NT2/D1 (cell line): ENCODE data around the gene TENT4B.

Source experiments
- DNase-seq: peaks from one replicate; pipeline ENCODE4 v3.0.0-alpha.2; 2011; ENCODE audit warnings: low read depth, low spot score
- H3K27me3 ChIP-seq: 2 replicates; pipeline ENCODE4 v1.6.0; 2011; ENCODE audit warnings: mild to moderate bottlenecking; ENCODE audit not compliant: insufficient read length, insufficient read depth
- H3K36me3 ChIP-seq: 2 replicates; pipeline ENCODE4 v1.6.1; 2011; ENCODE audit warnings: mild to moderate bottlenecking, low read length, mixed read lengths; ENCODE audit not compliant: insufficient read depth, insufficient read length
- H3K4me1 ChIP-seq: 2 replicates; pipeline ENCODE4 v1.5.1; 2011; ENCODE audit not compliant: insufficient read depth, insufficient read length
- H3K4me3 ChIP-seq: 2 replicates; pipeline ENCODE4 v1.5.1; 2011; ENCODE audit warnings: low read depth; ENCODE audit not compliant: insufficient read length
- H3K9ac ChIP-seq: 2 replicates; pipeline ENCODE4 v1.6.0; 2011; ENCODE audit warnings: low read depth; ENCODE audit not compliant: insufficient read length
- H3K9me3 ChIP-seq: 2 replicates; pipeline ENCODE4 v1.5.1; 2011; ENCODE audit warnings: mild to moderate bottlenecking, low read length; ENCODE audit not compliant: insufficient read depth
- SUZ12 ChIP-seq: IDR thresholded peaks from 2 replicates; pipeline ENCODE4 v1.6.1; 2011; ENCODE audit not compliant: insufficient read length, insufficient read depth; ENCODE audit errors: extremely low read depth
- YY1 ChIP-seq: IDR thresholded peaks from 2 replicates; pipeline ENCODE4 v1.6.1; 2011; ENCODE audit not compliant: insufficient read length, insufficient read depth
- ZNF274 ChIP-seq: IDR thresholded peaks from 2 replicates; pipeline ENCODE4 v1.6.1; 2011; ENCODE audit warnings: mild to moderate bottlenecking, low read depth, low read length

The TENT4B gene

GRCh38 chr16:50185005-50185505 is 31.9 kb downstream of the TENT4B start:
- Histone ChIP-seq H3K4me1 (no peaks in the 10 kb centered on the region), H3K9me3 (no peaks in the 10 kb centered on the region), H3K36me3 (no peaks in the 10 kb centered on the region), H3K4me3 (no peak overlapping the region), H3K27me3 (no peaks in the 10 kb centered on the region), H3K9ac (no peak overlapping the region)
- no peak for DNase-seq
- TF ChIP-seq YY1 (no peak), SUZ12 (no peak), ZNF274 (no peak)

- no peak overlapping the region for H3K9ac ChIP-seq
- H3K36me3 ChIP-seq = no peaks in the 10 kb centered on the region
- DNase-seq = no peak
- H3K27me3 ChIP-seq = no peaks in the 10 kb centered on the region
- TF ChIP-seq SUZ12 (no peak), YY1 (no peak), ZNF274 (no peak)
- H3K4me1 ChIP-seq = no peaks in the 10 kb centered on the region
- no peak overlapping the region for H3K4me3 ChIP-seq
- no peaks in the 10 kb centered on the region for H3K9me3 ChIP-seq
Measured at GRCh38 chr16:50188619-50189136, 35.6 kb downstream of the TENT4B start.

- Histone ChIP-seq H3K4me1 (no peaks in the 10 kb centered on the region), H3K27me3 (no peaks in the 10 kb centered on the region), H3K9me3 (no peaks in the 10 kb centered on the region), H3K9ac (no peak overlapping the region), H3K4me3 (no peak overlapping the region), H3K36me3 (no peaks in the 10 kb centered on the region)
- DNase-seq = no peak
- TF ChIP-seq ZNF274 (no peak), YY1 (no peak), SUZ12 (no peak)
Measured at GRCh38 chr16:50190292-50190691, 37.2 kb downstream of the TENT4B start.

- H3K27me3 ChIP-seq = no peaks in the 10 kb centered on the region
- TF ChIP-seq ZNF274 (no peak), YY1 (no peak), SUZ12 (no peak)
- no peak overlapping the region for H3K9ac ChIP-seq
- no peak overlapping the region for H3K4me3 ChIP-seq
- no peak for DNase-seq
- no peaks in the 10 kb centered on the region for H3K4me1 ChIP-seq
- H3K9me3 ChIP-seq = no peaks in the 10 kb centered on the region
- no peaks in the 10 kb centered on the region for H3K36me3 ChIP-seq
Measured at GRCh38 chr16:50192386-50193050, 39.4 kb downstream of the TENT4B start.

GRCh38 chr16:50193594-50193993 is 40.5 kb downstream of the TENT4B start:
- Histone ChIP-seq H3K4me1 (no peaks in the 10 kb centered on the region), H3K36me3 (no peaks in the 10 kb centered on the region), H3K27me3 (no peaks in the 10 kb centered on the region), H3K9ac (no peak overlapping the region), H3K4me3 (no peak overlapping the region), H3K9me3 (no peaks in the 10 kb centered on the region)
- TF ChIP-seq ZNF274 (no peak), SUZ12 (no peak), YY1 (no peak)
- no peak for DNase-seq

- H3K4me3 ChIP-seq = no peak overlapping the region
- H3K9me3 ChIP-seq = no peaks in the 10 kb centered on the region
- H3K36me3 ChIP-seq = no peaks in the 10 kb centered on the region
- H3K9ac ChIP-seq = no peak overlapping the region
- no peaks in the 10 kb centered on the region for H3K4me1 ChIP-seq
- no peaks in the 10 kb centered on the region for H3K27me3 ChIP-seq
- TF ChIP-seq SUZ12 (no peak), ZNF274 (no peak), YY1 (no peak)
- no peak for DNase-seq
Measured at GRCh38 chr16:50195276-50195675, 42.2 kb downstream of the TENT4B start.

- H3K4me1 ChIP-seq = no peaks in the 10 kb centered on the region
- no peak for DNase-seq
- no peaks in the 10 kb centered on the region for H3K36me3 ChIP-seq
- TF ChIP-seq SUZ12 = no peak
- no peak for TF ChIP-seq ZNF274
- TF ChIP-seq YY1 = no peak
- H3K4me3 ChIP-seq = no peak overlapping the region
- H3K9me3 ChIP-seq = no peaks in the 10 kb centered on the region
- no peak overlapping the region for H3K9ac ChIP-seq
- no peaks in the 10 kb centered on the region for H3K27me3 ChIP-seq
Measured at GRCh38 chr16:50195756-50196155, 42.6 kb downstream of the TENT4B start.

- H3K27me3 ChIP-seq = no peaks in the 10 kb centered on the region
- H3K4me1 ChIP-seq = no peaks in the 10 kb centered on the region
- TF ChIP-seq YY1 (no peak), ZNF274 (no peak), SUZ12 (no peak)
- H3K9ac ChIP-seq = no peak overlapping the region
- no peaks in the 10 kb centered on the region for H3K9me3 ChIP-seq
- no peak overlapping the region for H3K4me3 ChIP-seq
- no peak for DNase-seq
- no peaks in the 10 kb centered on the region for H3K36me3 ChIP-seq
Measured at GRCh38 chr16:50197582-50197981, 44.5 kb downstream of the TENT4B start.
